K562 (cell line): ENCODE measurements around the gene SNW1. TPM values are rescaled to one million over a fixed set of nuclear protein-coding genes. Genes with fewer than 3 reads are reported as not detected.

Source experiments
- ARID4B ChIP-seq: sonication (generic); formaldehyde crosslinking; IDR thresholded peaks from 2 replicates; pipeline ENCODE4 v1.8.0; 2022; ENCODE audit warnings: mild to moderate bottlenecking, missing genetic modification reagents
- ATF1 ChIP-seq, 2 experiments: fragments of 450-650 bp in 1 of 2; IDR thresholded peaks; 2 replicates each; pipeline ENCODE4 v1.6.1; 2016; ENCODE audit warnings: missing compliant biosample characterization in 1 of 2, missing genetic modification characterization in 1 of 2
- PHF20 ChIP-seq: fragments of 450-650 bp; IDR thresholded peaks from 2 replicates; pipeline ENCODE4 v1.6.1; 2018; ENCODE audit not compliant: partially characterized antibody
- RNF219 ChIP-seq: fragments of 250-450 bp; sonication (Bioruptor Pico); IDR thresholded peaks from 2 replicates; pipeline ENCODE4 v1.5.0; 2022; ENCODE audit warnings: mild to moderate bottlenecking
- SRSF7 ChIP-seq: fragments of 200-400 bp; formaldehyde crosslinking; optimal IDR thresholded peaks from 2 replicates; pipeline ENCODE3; 2017; ENCODE audit warnings: mild to moderate bottlenecking, low read depth, low read length
- THAP12 ChIP-seq: fragments of 250-450 bp; sonication (Bioruptor Pico); IDR thresholded peaks from 2 replicates; pipeline ENCODE4 v1.9.0; 2021; ENCODE audit warnings: mild to moderate bottlenecking, inconsistent platforms
- VEZF1 ChIP-seq: fragments of 200-800 bp; sonication (Bioruptor generic); IDR thresholded peaks from 2 replicates; pipeline ENCODE4 v1.6.1; 2017; ENCODE audit warnings: missing genetic modification characterization, missing compliant biosample characterization
- polyA plus RNA-seq, 8 experiments: library from polyadenylated mRNA; depleted of rRNA in 4 of 8; stranded (reverse) in 5 of 8; unstranded in 3 of 8; fragments of >200 nt; fragmentation: Nextera tagmentation in 2 of 8; fragmentation: Illumina TruSeq in 1 of 8; extraction: Ambion mirVana in 2 of 8; extraction: Trizol in 1 of 8; gene quantifications; 2 replicates each; pipeline versions ENCODE4 v1.2.1 to v1.2.3, GENCODE V29; 2011 to 2014; ENCODE audit warnings: inconsistent platforms in 1 of 8, missing spikeins in 1 of 8
- total RNA-seq, 7 experiments: library from RNA; depleted of rRNA in 6 of 7; stranded (reverse); fragments of >200 nt in 6 of 7; fragmentation: Illumina TruSeq in 2 of 7; extraction: Trizol in 2 of 7; gene quantifications; 2 replicates each; pipeline versions ENCODE4 v1.2.1 to v1.2.3, GENCODE V29; 2011 to 2021; ENCODE audit warnings: low replicate concordance in 1 of 7
- TF ChIP-seq, protein P1 (sequence below), 2 experiments: fragments of 450-650 bp; IDR thresholded peaks; 2 replicates each; pipeline ENCODE4 v1.6.1; 2018; ENCODE audit warnings: mild to moderate bottlenecking in 2 of 2, low read depth in 1 of 2; ENCODE audit not compliant: partially characterized antibody in 2 of 2
- TF ChIP-seq, protein P2 (sequence below): sonication (generic); formaldehyde crosslinking; IDR thresholded peaks from 2 replicates; pipeline ENCODE4 v1.9.0; 2022; ENCODE audit warnings: mild to moderate bottlenecking, missing genetic modification reagents

SNW1 gene
- total and polyA plus RNA-seq, 9 of the 15 experiments (the other 6 are each of a cell fraction or from before 2014, with no cell fraction given): 64.4 to 143 (median 98.2) TPM

DNA sequence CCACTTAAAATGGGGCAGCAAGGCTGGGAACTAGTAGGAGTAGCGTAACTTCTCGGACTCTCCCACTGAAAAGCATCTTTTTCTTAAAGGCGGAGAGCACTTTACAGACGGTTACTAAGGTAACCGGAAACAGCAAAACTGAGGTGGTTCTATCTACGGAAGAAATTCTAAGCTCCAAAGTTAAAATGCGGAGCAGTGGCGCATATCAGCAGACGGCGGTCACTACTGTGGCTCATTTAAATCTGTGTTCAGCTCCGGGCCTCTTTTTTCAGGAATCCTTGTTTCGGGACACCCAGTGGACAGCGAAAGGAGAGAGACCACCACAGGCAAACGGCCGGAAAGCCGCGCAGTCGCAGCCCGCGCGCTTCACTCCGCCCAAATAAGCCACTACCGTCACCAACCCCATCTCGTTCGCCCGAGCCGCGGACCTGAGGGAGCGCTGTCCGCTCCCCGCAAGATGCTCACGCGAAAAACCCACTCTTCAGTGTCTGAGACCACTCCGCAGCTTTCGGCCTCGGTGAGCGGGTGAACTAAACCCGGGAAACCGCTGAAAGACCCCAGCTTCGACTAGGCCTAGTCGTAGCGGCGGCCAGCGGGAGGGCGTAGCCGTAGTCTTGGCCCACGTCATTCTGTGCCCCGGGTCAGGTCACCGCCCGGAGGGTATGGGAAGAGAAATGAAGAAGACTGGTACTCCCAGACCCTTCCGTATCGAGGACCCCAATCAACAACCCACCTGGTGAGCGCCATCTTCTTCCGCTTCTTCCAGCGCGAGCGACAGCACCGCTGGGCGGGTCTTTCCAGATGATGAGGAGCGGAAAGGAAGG lies at the start of gene SNW1 (continued):
- TF ChIP-seq, protein P1, sequence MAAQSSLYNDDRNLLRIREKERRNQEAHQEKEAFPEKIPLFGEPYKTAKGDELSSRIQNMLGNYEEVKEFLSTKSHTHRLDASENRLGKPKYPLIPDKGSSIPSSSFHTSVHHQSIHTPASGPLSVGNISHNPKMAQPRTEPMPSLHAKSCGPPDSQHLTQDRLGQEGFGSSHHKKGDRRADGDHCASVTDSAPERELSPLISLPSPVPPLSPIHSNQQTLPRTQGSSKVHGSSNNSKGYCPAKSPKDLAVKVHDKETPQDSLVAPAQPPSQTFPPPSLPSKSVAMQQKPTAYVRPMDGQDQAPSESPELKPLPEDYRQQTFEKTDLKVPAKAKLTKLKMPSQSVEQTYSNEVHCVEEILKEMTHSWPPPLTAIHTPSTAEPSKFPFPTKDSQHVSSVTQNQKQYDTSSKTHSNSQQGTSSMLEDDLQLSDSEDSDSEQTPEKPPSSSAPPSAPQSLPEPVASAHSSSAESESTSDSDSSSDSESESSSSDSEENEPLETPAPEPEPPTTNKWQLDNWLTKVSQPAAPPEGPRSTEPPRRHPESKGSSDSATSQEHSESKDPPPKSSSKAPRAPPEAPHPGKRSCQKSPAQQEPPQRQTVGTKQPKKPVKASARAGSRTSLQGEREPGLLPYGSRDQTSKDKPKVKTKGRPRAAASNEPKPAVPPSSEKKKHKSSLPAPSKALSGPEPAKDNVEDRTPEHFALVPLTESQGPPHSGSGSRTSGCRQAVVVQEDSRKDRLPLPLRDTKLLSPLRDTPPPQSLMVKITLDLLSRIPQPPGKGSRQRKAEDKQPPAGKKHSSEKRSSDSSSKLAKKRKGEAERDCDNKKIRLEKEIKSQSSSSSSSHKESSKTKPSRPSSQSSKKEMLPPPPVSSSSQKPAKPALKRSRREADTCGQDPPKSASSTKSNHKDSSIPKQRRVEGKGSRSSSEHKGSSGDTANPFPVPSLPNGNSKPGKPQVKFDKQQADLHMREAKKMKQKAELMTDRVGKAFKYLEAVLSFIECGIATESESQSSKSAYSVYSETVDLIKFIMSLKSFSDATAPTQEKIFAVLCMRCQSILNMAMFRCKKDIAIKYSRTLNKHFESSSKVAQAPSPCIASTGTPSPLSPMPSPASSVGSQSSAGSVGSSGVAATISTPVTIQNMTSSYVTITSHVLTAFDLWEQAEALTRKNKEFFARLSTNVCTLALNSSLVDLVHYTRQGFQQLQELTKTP (IDR thresholded peaks at IDR 0.05; ENCODE audit: low read depth in 1 of 2, partially characterized antibody in 2 of 2): peak in 1 of 2 experiments; percentile 40
- no peak for TF ChIP-seq THAP12 (CRISPR knock-in tag)
- peak; percentile 84 for TF ChIP-seq PHF20
- TF ChIP-seq VEZF1 (CRISPR knock-in tag): 0 out of 2 replicates have a peak, but pooled peaks have one; percentile 8
- no peak for TF ChIP-seq ATF1 (CRISPR knock-in tag; IDR thresholded peaks at IDR 0.05)
- peak; percentile 79 for TF ChIP-seq ATF1 (tag; IDR thresholded peaks at IDR 0.05)
- TF ChIP-seq RNF219 (CRISPR knock-in tag): no peak
- no peak for TF ChIP-seq SRSF7
- peak; percentile 80 for TF ChIP-seq ARID4B (CRISPR knock-in tag)
- TF ChIP-seq, protein P2, sequence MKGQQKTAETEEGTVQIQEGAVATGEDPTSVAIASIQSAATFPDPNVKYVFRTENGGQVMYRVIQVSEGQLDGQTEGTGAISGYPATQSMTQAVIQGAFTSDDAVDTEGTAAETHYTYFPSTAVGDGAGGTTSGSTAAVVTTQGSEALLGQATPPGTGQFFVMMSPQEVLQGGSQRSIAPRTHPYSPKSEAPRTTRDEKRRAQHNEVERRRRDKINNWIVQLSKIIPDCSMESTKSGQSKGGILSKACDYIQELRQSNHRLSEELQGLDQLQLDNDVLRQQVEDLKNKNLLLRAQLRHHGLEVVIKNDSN (CRISPR knock-in tag): 0 out of 2 replicates have a peak, but pooled peaks have one; percentile 7
